H9 (cell line): Measurements from ENCODE around the gene CNNM2. TPM values are rescaled to one million over a fixed set of nuclear protein-coding genes. Genes with fewer than 3 reads are reported as not detected.
A peak's percentile ranks its signal among the peaks of the same experiment; 100 is the strongest.

Experiments used
- DNase-seq: peaks from one replicate; pipeline ENCODE4 v3.0.0-alpha.2; 2017
- H2AFZ ChIP-seq: one replicate; pipeline ENCODE4 v1.6.1; 2013; ENCODE audit warnings: mild to moderate bottlenecking, low read length, control low read depth, moderate library complexity
- H2AK5ac ChIP-seq: 2 replicates; pipeline ENCODE4 v1.6.1; 2013; ENCODE audit warnings: low read length, control low read depth, mixed read lengths; ENCODE audit not compliant: insufficient read length
- H2BK120ac ChIP-seq: one replicate; pipeline ENCODE4 v1.6.1; 2013; ENCODE audit warnings: low read depth, mild to moderate bottlenecking, low read length, control low read depth, inconsistent platforms; ENCODE audit not compliant: poor library complexity, severe bottlenecking
- H2BK12ac ChIP-seq: 2 replicates; pipeline ENCODE4 v1.6.1; 2013; ENCODE audit warnings: low read length, control low read depth, mixed read lengths, low read depth; ENCODE audit not compliant: insufficient read length
- H2BK15ac ChIP-seq: 2 replicates; pipeline ENCODE4 v1.6.1; 2013; ENCODE audit warnings: low read depth, low read length, control low read depth
- H2BK20ac ChIP-seq: one replicate; pipeline ENCODE4 v1.6.1; 2013; ENCODE audit warnings: low read depth, mild to moderate bottlenecking, low read length, control low read depth, inconsistent platforms; ENCODE audit not compliant: poor library complexity, severe bottlenecking
- H2BK5ac ChIP-seq: 2 replicates; pipeline ENCODE4 v1.6.1; 2013; ENCODE audit warnings: low read length, control low read depth, mixed read lengths; ENCODE audit not compliant: insufficient read length
- H3K14ac ChIP-seq: 2 replicates; pipeline ENCODE4 v1.6.1; 2013; ENCODE audit warnings: low read length, control low read depth; ENCODE audit not compliant: insufficient read depth
- H3K18ac ChIP-seq: 2 replicates; pipeline ENCODE4 v1.6.1; 2013; ENCODE audit warnings: low read depth, mild to moderate bottlenecking, mixed read lengths, low read length, control low read depth; ENCODE audit not compliant: insufficient read length
- H3K23ac ChIP-seq: 2 replicates; pipeline ENCODE4 v1.6.1; 2013; ENCODE audit warnings: low read length, control low read depth, mixed read lengths, low read depth; ENCODE audit not compliant: insufficient read length
- H3K23me2 ChIP-seq: 2 replicates; pipeline ENCODE4 v1.6.1; 2013; ENCODE audit warnings: low read depth, mild to moderate bottlenecking, mixed read lengths, low read length, control low read depth; ENCODE audit not compliant: insufficient read length, poor library complexity, severe bottlenecking
- H3K27ac ChIP-seq: 2 replicates; pipeline ENCODE4 v1.5.1; 2013; ENCODE audit warnings: low read length, control low read depth, mixed read lengths, low read depth; ENCODE audit not compliant: insufficient read length
- H3K27me3 ChIP-seq: 2 replicates; pipeline ENCODE4 v1.6.1; 2013; ENCODE audit warnings: low read length, control low read depth, inconsistent platforms; ENCODE audit not compliant: insufficient read depth
- H3K4ac ChIP-seq: 2 replicates; pipeline ENCODE4 v1.6.1; 2013; ENCODE audit warnings: low read depth, mild to moderate bottlenecking, control low read depth, inconsistent platforms, low read length, moderate library complexity
- H3K4me1 ChIP-seq: 2 replicates; pipeline ENCODE4 v1.6.1; 2013; ENCODE audit warnings: low read length, control low read depth, inconsistent platforms; ENCODE audit not compliant: insufficient read depth
- H3K4me2 ChIP-seq: 2 replicates; pipeline ENCODE4 v1.6.1; 2013; ENCODE audit warnings: low read length, control low read depth, mixed read lengths; ENCODE audit not compliant: insufficient read length, insufficient read depth
- H3K56ac ChIP-seq: 2 replicates; pipeline ENCODE4 v1.6.1; 2013; ENCODE audit warnings: low read depth, mild to moderate bottlenecking, mixed read lengths, low read length, control low read depth; ENCODE audit not compliant: insufficient read length
- H3K79me1 ChIP-seq: 2 replicates; pipeline ENCODE4 v1.6.1; 2013; ENCODE audit warnings: low read depth, mild to moderate bottlenecking, moderate library complexity, low read length, control low read depth, inconsistent platforms; ENCODE audit not compliant: insufficient read depth, poor library complexity, severe bottlenecking
- H3K79me2 ChIP-seq: 2 replicates; pipeline ENCODE4 v1.6.1; 2013; ENCODE audit warnings: low read length, control low read depth, inconsistent platforms; ENCODE audit not compliant: insufficient read depth
- H3K9ac ChIP-seq: 2 replicates; pipeline ENCODE4 v1.6.1; 2013; ENCODE audit warnings: low read length, control low read depth, mixed read lengths; ENCODE audit not compliant: insufficient read length; ENCODE audit errors: extremely low read depth
- H3K9me3 ChIP-seq: one replicate; pipeline ENCODE4 v1.6.1; 2013; ENCODE audit warnings: low read depth, low read length, inconsistent platforms; ENCODE audit not compliant: control insufficient read depth
- H3T11ph ChIP-seq: one replicate; pipeline ENCODE4 v1.6.1; 2013; ENCODE audit warnings: mild to moderate bottlenecking, low read length, control low read depth, inconsistent platforms
- H4K20me1 ChIP-seq: one replicate; pipeline ENCODE4 v1.6.1; 2013; ENCODE audit not compliant: control insufficient read depth, insufficient read length, insufficient read depth
- H4K5ac ChIP-seq: 2 replicates; pipeline ENCODE4 v1.6.1; 2013; ENCODE audit warnings: low read depth, mild to moderate bottlenecking, mixed read lengths, low read length, control low read depth; ENCODE audit not compliant: insufficient read length
- H4K8ac ChIP-seq: replicated peaks from 2 replicates; pipeline ENCODE4 v1.6.1; 2013; ENCODE audit warnings: low read length, control low read depth, mixed read lengths, low read depth; ENCODE audit not compliant: insufficient read length
- H4K91ac ChIP-seq: 2 replicates; pipeline ENCODE4 v1.6.1; 2013; ENCODE audit warnings: low read depth, mild to moderate bottlenecking, moderate library complexity, mixed read lengths, low read length, control low read depth; ENCODE audit not compliant: insufficient read length
- H3K27ac Mint-ChIP-seq, 3 experiments: 2 replicates in 2 of 3; 3 replicates in 1 of 3; pipeline ENCODE4 v1.8.0; 2020 to 2021; ENCODE audit warnings: mixed read lengths in 3 of 3, mild to moderate bottlenecking in 1 of 3, moderate library complexity in 1 of 3
- H3K27me3 Mint-ChIP-seq: 2 replicates; pipeline ENCODE4 v1.8.0; 2021; ENCODE audit warnings: low read depth, mild to moderate bottlenecking, moderate library complexity, mixed read lengths
- H3K36me3 Mint-ChIP-seq, 3 experiments: 2 replicates in 2 of 3; 3 replicates in 1 of 3; pipeline ENCODE4 v1.8.0; 2020 to 2021; ENCODE audit warnings: low read depth in 3 of 3, mixed read lengths in 3 of 3; ENCODE audit not compliant: insufficient read depth in 1 of 3
- H3K4me1 Mint-ChIP-seq, 2 experiments: 2 replicates each; pipeline ENCODE4 v1.8.0; 2020; ENCODE audit warnings: mixed read lengths in 2 of 2
- H3K4me3 Mint-ChIP-seq, 2 experiments: 2 replicates in 1 of 2; 3 replicates in 1 of 2; pipeline ENCODE4 v1.8.0; 2020 to 2021; ENCODE audit warnings: mild to moderate bottlenecking in 2 of 2, mixed read lengths in 2 of 2, moderate library complexity in 1 of 2
- H3K9me3 Mint-ChIP-seq, 2 experiments: 2 replicates in 1 of 2; 3 replicates in 1 of 2; pipeline ENCODE4 v1.8.0; 2020; ENCODE audit warnings: mild to moderate bottlenecking in 2 of 2, mixed read lengths in 2 of 2, moderate library complexity in 1 of 2
- WGBS: extraction: QIAGEN DNeasy Blood & Tissue Kit; methylation state at CpG from one replicate; pipeline ENCODE4 v1.1.7; 2013; ENCODE audit warnings: missing lambda C conversion rate, low lambda C conversion rate, mixed read lengths; ENCODE audit not compliant: insufficient read length; ENCODE audit errors: extremely low coverage; 5-methylcytosine and 5-hydroxymethylcytosine counted together
- total RNA-seq: library from RNA; stranded (reverse); gene quantifications from 2 replicates; pipeline ENCODE4 v1.2.1, GENCODE V29; 2021
- TF ChIP-seq, protein P1 (sequence below): fragments of 200-600 bp; sonication (generic); conservative IDR thresholded peaks from 3 replicates; pipeline ENCODE4 v1.8.0; 2021; ENCODE audit warnings: antibody characterized with exemption, mild to moderate bottlenecking

CNNM2 gene
- total RNA-seq, 1 experiment from 2014 or later = 17.5 TPM

DNA sequence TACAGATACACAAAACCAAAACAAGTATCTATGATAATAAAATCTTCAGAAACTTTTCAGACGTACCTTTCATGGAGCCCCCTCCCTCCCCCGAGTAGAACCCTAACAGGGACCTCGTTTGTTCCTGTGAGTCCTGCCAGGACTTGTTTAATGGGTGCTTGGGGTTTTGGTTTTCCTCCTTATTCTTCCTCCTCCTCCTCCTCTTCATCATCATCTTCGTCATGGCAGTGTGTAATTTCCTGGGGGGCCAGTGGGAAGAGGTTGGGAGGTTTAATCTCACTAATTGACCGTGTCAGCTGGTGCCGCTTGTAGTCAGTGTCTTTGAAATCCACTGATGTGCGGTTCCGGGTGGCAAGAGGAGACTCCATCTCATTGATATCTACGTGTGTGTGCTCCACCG is 171.4 kb downstream of the CNNM2 start:
- H3T11ph ChIP-seq = no peak overlapping the region
- Mint-ChIP-seq H3K27ac (peak overlapping the region in 2 of 3 experiments; percentile 70 to 72; a peak in 2 of 7 replicates), H3K9me3 (no peaks in the 10 kb centered on the region), H3K36me3 (peaks cover 25 to 81% (median 56%) of the 10 kb centered on the region in 3 experiments; a peak in 6 of 7 replicates), H3K4me3 (no peak overlapping the region), H3K4me1 (no peaks in the 10 kb centered on the region), H3K27me3 (no peaks in the 10 kb centered on the region)
- no peak overlapping the region for H4K91ac ChIP-seq
- H3K27ac ChIP-seq = no peak overlapping the region
- H2AFZ ChIP-seq = no peak overlapping the region
- H3K4ac ChIP-seq = no peak overlapping the region
- DNase-seq = no peak
- H2BK5ac ChIP-seq = no peak overlapping the region
- no peak overlapping the region for H4K8ac ChIP-seq
- H2AK5ac ChIP-seq = no peak overlapping the region
- no peak overlapping the region for H3K18ac ChIP-seq
- no peaks in the 10 kb centered on the region for H3K79me2 ChIP-seq
- H3K9me3 ChIP-seq = no peaks in the 10 kb centered on the region
- H2BK20ac ChIP-seq = no peak overlapping the region
- H3K9ac ChIP-seq = no peak overlapping the region
- H3K14ac ChIP-seq = no peak overlapping the region
- H3K4me1 ChIP-seq = no peaks in the 10 kb centered on the region
- H2BK15ac ChIP-seq = no peak overlapping the region
- no CpG with 5 or more reads among the region's 10 CpGs for WGBS
- TF ChIP-seq, protein P1, sequence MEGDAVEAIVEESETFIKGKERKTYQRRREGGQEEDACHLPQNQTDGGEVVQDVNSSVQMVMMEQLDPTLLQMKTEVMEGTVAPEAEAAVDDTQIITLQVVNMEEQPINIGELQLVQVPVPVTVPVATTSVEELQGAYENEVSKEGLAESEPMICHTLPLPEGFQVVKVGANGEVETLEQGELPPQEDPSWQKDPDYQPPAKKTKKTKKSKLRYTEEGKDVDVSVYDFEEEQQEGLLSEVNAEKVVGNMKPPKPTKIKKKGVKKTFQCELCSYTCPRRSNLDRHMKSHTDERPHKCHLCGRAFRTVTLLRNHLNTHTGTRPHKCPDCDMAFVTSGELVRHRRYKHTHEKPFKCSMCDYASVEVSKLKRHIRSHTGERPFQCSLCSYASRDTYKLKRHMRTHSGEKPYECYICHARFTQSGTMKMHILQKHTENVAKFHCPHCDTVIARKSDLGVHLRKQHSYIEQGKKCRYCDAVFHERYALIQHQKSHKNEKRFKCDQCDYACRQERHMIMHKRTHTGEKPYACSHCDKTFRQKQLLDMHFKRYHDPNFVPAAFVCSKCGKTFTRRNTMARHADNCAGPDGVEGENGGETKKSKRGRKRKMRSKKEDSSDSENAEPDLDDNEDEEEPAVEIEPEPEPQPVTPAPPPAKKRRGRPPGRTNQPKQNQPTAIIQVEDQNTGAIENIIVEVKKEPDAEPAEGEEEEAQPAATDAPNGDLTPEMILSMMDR = no peak
- H2BK120ac ChIP-seq = no peak overlapping the region
- H3K79me1 ChIP-seq = no peaks in the 10 kb centered on the region
- no peaks in the 10 kb centered on the region for H4K20me1 ChIP-seq
- no peak overlapping the region for H2BK12ac ChIP-seq
- H3K23ac ChIP-seq = no peak overlapping the region
- no peak overlapping the region for H4K5ac ChIP-seq
- no peaks in the 10 kb centered on the region for H3K27me3 ChIP-seq
- no peak overlapping the region for H3K4me2 ChIP-seq
- no peaks in the 10 kb centered on the region for H3K23me2 ChIP-seq
- no peak overlapping the region for H3K56ac ChIP-seq
